HepG2 (cell line): ENCODE data around the gene OSTF1. TPM values are rescaled to one million over a fixed set of nuclear protein-coding genes. Genes with fewer than 3 reads are reported as not detected.

ENCODE experiments used
- ATAC-seq: fragments of 200-7000 bp; cut with Tn5 transposase; 3 replicates; pipeline ENCODE4 v1.9.1; 2020; ENCODE audit warnings: mild to moderate bottlenecking, moderate library complexity
- BruUV-seq: library from RNA; stranded (reverse); fragments of 400-500 nt; replicated peaks from 2 replicates; lab custom pipeline; 2021; lab: Mats Ljungman, UMichigan
- CTCF ChIA-PET: fragments of 300-600 bp; formaldehyde crosslinking; extraction: SDS; loops from one replicate; lab custom pipeline; 2021; ENCODE audit warnings: low total read pairs, inconsistent platforms, low intra/inter-chr PET ratio; lab: Yijun Ruan, JAX
- POLR2A ChIA-PET: fragments of 350-600 bp; sonication (Branson Sonifier 250); formaldehyde crosslinking; loops from one replicate; lab custom pipeline; 2020; ENCODE audit warnings: antibody characterized with exemption, inconsistent platforms; lab: Yijun Ruan, JAX
- DNase-seq: peaks from one replicate; pipeline ENCODE4 v3.0.0-alpha.2; 2015; ENCODE audit warnings: low spot score
- FAIRE-seq: peaks from 3 replicates; lab custom pipeline; 2011; peaks lifted over from hg19 to GRCh38; lab: Jason Lieb, UNC
- H2AFZ ChIP-seq: one replicate; pipeline ENCODE4 v1.6.1; 2011; ENCODE audit warnings: low read length, inconsistent platforms
- H3K27ac ChIP-seq: fragments of 300-600 bp; 3 replicates; pipeline ENCODE4 v1.8.0; 2011; ENCODE audit warnings: mixed run types, mild to moderate bottlenecking, mixed read lengths, low read length, inconsistent platforms; ENCODE audit not compliant: insufficient read depth; ENCODE audit errors: extremely low read length
- H3K27me3 ChIP-seq, 2 experiments: fragments of 200-600 bp in 1 of 2; 2 replicates in 1 of 2; 3 replicates in 1 of 2; pipeline versions ENCODE4 v1.6.0 to v1.8.0; 2011; ENCODE audit warnings: low read length in 2 of 2, mild to moderate bottlenecking in 2 of 2, moderate library complexity in 2 of 2, inconsistent platforms in 1 of 2; ENCODE audit not compliant: insufficient read depth in 2 of 2, control insufficient read depth in 1 of 2
- H3K36me3 ChIP-seq, 2 experiments: fragments of 200-600 bp in 1 of 2; replicated peaks in 1 of 2; 2 replicates in 1 of 2; 3 replicates in 1 of 2; pipeline versions ENCODE4 v1.5.1 to v1.8.0; 2011; ENCODE audit warnings: low read length in 2 of 2, inconsistent platforms in 1 of 2; ENCODE audit not compliant: insufficient read depth in 2 of 2, control insufficient read depth in 1 of 2
- H3K4me1 ChIP-seq: 2 replicates; pipeline ENCODE4 v1.5.1; 2012; ENCODE audit warnings: low read length, inconsistent platforms; ENCODE audit not compliant: insufficient read depth
- H3K4me2 ChIP-seq: 2 replicates; pipeline ENCODE4 v1.6.0; 2011; ENCODE audit warnings: low read depth, low read length, inconsistent platforms
- H3K4me3 ChIP-seq, 3 experiments: fragments of 200-600 bp in 1 of 3; sonication (generic), shearing (Covaris generic) in 1 of 3; replicated peaks in 1 of 3; 2 replicates each; pipeline ENCODE4 v1.5.1; 2011 to 2016; ENCODE audit warnings: low read length in 3 of 3, inconsistent platforms in 2 of 3, low read depth in 2 of 3, mild to moderate bottlenecking in 2 of 3, control low read depth in 1 of 3, mixed read lengths in 1 of 3; ENCODE audit not compliant: insufficient read depth in 1 of 3
- H3K79me2 ChIP-seq: one replicate; pipeline ENCODE4 v1.6.1; 2011; ENCODE audit warnings: low read length, inconsistent platforms; ENCODE audit not compliant: insufficient read depth
- H3K9ac ChIP-seq: 2 replicates; pipeline ENCODE4 v1.6.0; 2011; ENCODE audit warnings: mild to moderate bottlenecking, low read depth, low read length, inconsistent platforms; ENCODE audit not compliant: insufficient read depth
- H3K9me3 ChIP-seq: 2 replicates; pipeline ENCODE4 v1.5.1; 2012; ENCODE audit warnings: mild to moderate bottlenecking, low read length
- H4K20me1 ChIP-seq: 2 replicates; pipeline ENCODE4 v1.6.0; 2011; ENCODE audit warnings: inconsistent platforms, mild to moderate bottlenecking, low read length, moderate library complexity; ENCODE audit not compliant: insufficient read depth
- AKNA ChIP-seq: sonication (generic); formaldehyde crosslinking; IDR thresholded peaks from 2 replicates; pipeline ENCODE4 v1.4.0; 2020; ENCODE audit warnings: missing genetic modification reagents, borderline replicate concordance
- ATF5 ChIP-seq: sonication (generic); formaldehyde crosslinking; IDR thresholded peaks from 2 replicates; pipeline ENCODE4 v1.4.0; 2020; ENCODE audit warnings: mild to moderate bottlenecking, low read depth, missing genetic modification reagents
- CEBPG ChIP-seq: IDR thresholded peaks from 2 replicates; pipeline ENCODE4 v1.6.1; 2016
- GATAD1 ChIP-seq: IDR thresholded peaks from 2 replicates; pipeline ENCODE4 v1.6.1; 2016; ENCODE audit warnings: missing genetic modification reagents, missing compliant biosample characterization
- MLLT10 ChIP-seq: sonication (generic); formaldehyde crosslinking; IDR thresholded peaks from 2 replicates; pipeline ENCODE4 v1.4.0; 2020; ENCODE audit warnings: missing genetic modification reagents
- MXD4 ChIP-seq: IDR thresholded peaks from 2 replicates; pipeline ENCODE4 v1.6.1; 2016; ENCODE audit warnings: mild to moderate bottlenecking, missing biosample characterization, missing genetic modification reagents
- NCOA2 ChIP-seq: sonication (generic); formaldehyde crosslinking; IDR thresholded peaks from 2 replicates; pipeline ENCODE4 v1.8.0; 2022; ENCODE audit warnings: inconsistent platforms
- NKX3-1 ChIP-seq: sonication (generic); formaldehyde crosslinking; IDR thresholded peaks from 2 replicates; pipeline ENCODE4 v1.5.0; 2020; ENCODE audit warnings: missing genetic modification reagents
- NR2F2 ChIP-seq: IDR thresholded peaks from 2 replicates; pipeline ENCODE4 v1.6.1; 2012; ENCODE audit warnings: low read depth, inconsistent platforms, borderline replicate concordance
- PHF5A ChIP-seq: IDR thresholded peaks from one replicate; pipeline ENCODE4 v1.6.1; 2018; ENCODE audit warnings: low read depth, missing genetic modification reagents; ENCODE audit not compliant: unreplicated experiment
- TCF12 ChIP-seq, 2 experiments: fragments of 450-650 bp in 1 of 2; sonication (generic) in 1 of 2; formaldehyde crosslinking in 1 of 2; IDR thresholded peaks; 2 replicates each; pipeline versions ENCODE4 v1.6.1 to v1.8.0; 2017 to 2022; ENCODE audit warnings: antibody characterized with exemption in 1 of 2, mild to moderate bottlenecking in 1 of 2, missing genetic modification reagents in 1 of 2, moderate library complexity in 1 of 2
- TRAFD1 ChIP-seq: sonication (generic); formaldehyde crosslinking; IDR thresholded peaks from 2 replicates; pipeline ENCODE4 v1.5.1; 2020; ENCODE audit warnings: missing genetic modification reagents, mild to moderate bottlenecking, borderline replicate concordance
- ZBTB21 ChIP-seq: sonication (generic); formaldehyde crosslinking; IDR thresholded peaks from 2 replicates; pipeline ENCODE4 v1.4.0; 2020; ENCODE audit warnings: missing genetic modification reagents
- ZMAT3 ChIP-seq: sonication (generic); formaldehyde crosslinking; conservative IDR thresholded peaks from 2 replicates; pipeline ENCODE4 v1.7.0; 2021; ENCODE audit warnings: missing genetic modification reagents
- ZMYM2 ChIP-seq: sonication (generic); formaldehyde crosslinking; IDR thresholded peaks from 2 replicates; pipeline ENCODE4 v1.8.0; 2022; ENCODE audit warnings: mild to moderate bottlenecking, missing genetic modification reagents
- ZNF136 ChIP-seq: sonication (generic); formaldehyde crosslinking; IDR thresholded peaks from 2 replicates; pipeline ENCODE4 v1.8.1; 2022; ENCODE audit warnings: low read depth, mild to moderate bottlenecking, moderate library complexity, missing genetic modification reagents
- ZNF180 ChIP-seq: sonication (generic); formaldehyde crosslinking; IDR thresholded peaks from 2 replicates; pipeline ENCODE4 v1.4.0; 2020; ENCODE audit warnings: low read depth, missing genetic modification reagents, borderline replicate concordance
- ZNF75D ChIP-seq: sonication (generic); formaldehyde crosslinking; IDR thresholded peaks from 2 replicates; pipeline ENCODE4 v1.8.1; 2023; ENCODE audit warnings: missing genetic modification reagents, mild to moderate bottlenecking, borderline replicate concordance
- WGBS: methylation state at CpG from one replicate; pipeline ENCODE4 v1.1.6; 2017; ENCODE audit warnings: low lambda C conversion rate; 5-methylcytosine and 5-hydroxymethylcytosine counted together
- in situ Hi-C: cut with HindIII; loops from 2 replicates; pipeline ENCODE4 v1.10.0; 2017; ENCODE audit warnings: low pct_unique_long_range_greater_than_20kb; ENCODE audit not compliant: extremely low pct_ligation_motif_present
- intact Hi-C: fragments of 100-400 bp; cut with micrococcal nuclease; formaldehyde crosslinking; loops from one replicate; pipeline ENCODE4 v1.10.0; 2022; ENCODE audit not compliant: unreplicated experiment
- polyA plus RNA-seq, 8 experiments: library from polyadenylated mRNA; depleted of rRNA in 3 of 8; stranded (reverse) in 7 of 8; unstranded in 1 of 8; fragments of >200 nt; fragmentation: Illumina TruSeq in 4 of 8; extraction: Trizol in 4 of 8; gene quantifications; 2 replicates each; pipeline versions ENCODE4 v1.2.1 to v1.2.3, GENCODE V29; 2011 to 2016; ENCODE audit warnings: low read depth in 4 of 8, missing spikeins in 1 of 8, mixed read lengths in 1 of 8; ENCODE audit not compliant: insufficient read depth in 1 of 8
- total RNA-seq, 5 experiments: library from RNA; depleted of rRNA; stranded (reverse); fragments of >200 nt; fragmentation: Illumina TruSeq; extraction: Trizol; gene quantifications; 2 replicates each; pipeline ENCODE4 v1.2.3, GENCODE V29; 2016; ENCODE audit warnings: low read depth in 1 of 5

The OSTF1 gene
- total and polyA plus RNA-seq, 2 of the 13 experiments (the other 11 are each of a cell fraction or from before 2014, with no cell fraction given), result 16.8 to 39.0 TPM

- H3K4me3 ChIP-seq, result no peak overlapping the region
- CTCF ChIA-PET, result no interaction called here
- H3K9me3 ChIP-seq, result no peaks in the 10 kb centered on the region
- H3K4me2 ChIP-seq, result no peak overlapping the region
- DNase-seq (no peak), ATAC-seq (no peak), FAIRE-seq (no peak)
- H4K20me1 ChIP-seq, result no peaks in the 10 kb centered on the region
- in situ Hi-C loops (no loop called here), intact Hi-C loops (no loop called here)
- no peak overlapping the region for H3K9ac ChIP-seq
- POLR2A ChIA-PET, result no interaction called here
- no TSS peak for BruUV-seq
- WGBS, result 97% methylated on average over 3 of the region's 3 CpGs
- no peaks in the 10 kb centered on the region for H3K79me2 ChIP-seq
- TF ChIP-seq TRAFD1 (CRISPR knock-in tag) (no peak), PHF5A (CRISPR knock-in tag) (no peak), ZMAT3 (CRISPR knock-in tag) (no peak), ZNF75D (CRISPR knock-in tag) (no peak), ZNF180 (no peak), GATAD1 (no peak), ZNF136 (CRISPR knock-in tag) (no peak), TCF12 (IDR thresholded peaks at IDR 0.05) (no peak), TCF12 (CRISPR knock-in tag; IDR thresholded peaks at IDR 0.05) (no peak), NR2F2 (no peak), MXD4 (no peak), ZBTB21 (CRISPR knock-in tag) (no peak), CEBPG (no peak), AKNA (CRISPR knock-in tag) (no peak), NCOA2 (no peak), ATF5 (CRISPR knock-in tag) (no peak), MLLT10 (no peak), ZMYM2 (CRISPR knock-in tag) (no peak), NKX3-1 (CRISPR knock-in tag) (no peak)
- peaks cover 4 to 46% of the 10 kb centered on the region in 2 experiments; a peak in 4 of 5 replicates for H3K36me3 ChIP-seq
- no peaks in the 10 kb centered on the region for H3K27me3 ChIP-seq
- H3K4me1 ChIP-seq, result no peaks in the 10 kb centered on the region
- H2AFZ ChIP-seq, result no peak overlapping the region
- no peak overlapping the region for H3K27ac ChIP-seq
Measured at GRCh38 chr9:75133396-75133795, 45.1 kb downstream of the OSTF1 start.
